ENCODE results near the gene EIF3F.

Gene EIF3F

DNA sequence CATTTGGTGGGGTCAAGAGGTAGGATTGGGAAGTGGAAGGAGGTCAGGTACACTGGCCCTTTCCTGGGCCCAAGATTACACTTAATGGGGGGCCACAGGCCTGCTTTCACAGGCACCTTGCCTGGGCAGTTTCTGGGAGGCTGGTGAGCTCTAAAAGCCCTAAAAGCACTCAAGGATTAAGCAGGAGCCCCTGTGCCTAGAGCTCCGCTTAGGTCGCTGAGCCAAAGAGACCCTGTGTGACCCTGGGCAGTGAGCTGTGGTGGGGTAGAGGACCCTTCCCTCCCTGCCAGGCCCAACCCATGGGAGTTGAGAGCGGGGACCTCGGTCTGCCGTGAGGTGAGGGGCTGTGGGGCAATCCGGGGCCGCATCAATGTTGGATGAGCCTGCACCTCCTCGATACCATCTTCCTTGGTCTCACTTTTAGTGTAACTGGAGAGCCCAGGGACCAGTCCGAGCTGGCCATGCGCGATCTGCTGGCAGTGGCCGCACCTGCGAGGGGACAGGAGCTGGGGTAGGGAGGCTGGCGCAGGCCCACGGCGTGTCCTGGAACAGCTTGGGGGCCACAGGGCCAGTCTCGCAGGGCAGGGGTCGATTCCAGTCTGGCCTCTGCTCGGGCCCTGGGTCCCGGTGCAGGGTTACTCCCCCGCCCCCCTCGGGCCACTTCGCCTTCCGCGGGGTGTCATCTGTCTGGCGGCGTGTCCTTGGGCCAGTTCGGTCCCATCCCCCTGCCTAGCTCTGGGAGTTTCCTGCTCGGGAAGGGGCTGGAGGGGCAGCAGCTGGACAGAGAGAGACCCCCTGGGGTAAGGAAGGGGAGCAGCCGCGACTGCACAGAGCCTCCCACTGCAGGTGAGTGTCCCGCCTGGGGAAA, 44.3 kb downstream of the EIF3F start:
- in situ Hi-C loops (cut with HindIII; ENCODE audit: low pct_unique_long_range_greater_than_20kb, low sequenced_read_pairs) = no loop called here
- TF ChIP-seq JUND (IDR thresholded peaks at IDR 0.05; ENCODE audit: low read depth) = no peak
- DNase-seq (ENCODE audit: low read depth in 1 of 2, low spot score in 1 of 2) = no peak

- no peak for TF ChIP-seq JUND (IDR thresholded peaks at IDR 0.05; ENCODE audit: low read depth)
- no peak for DNase-seq (ENCODE audit: low read depth in 1 of 2, low spot score in 1 of 2)
- in situ Hi-C loops (cut with HindIII; ENCODE audit: low pct_unique_long_range_greater_than_20kb, low sequenced_read_pairs) = no loop called here
Measured at GRCh38 chr11:8032122-8032521, 45.0 kb downstream of the EIF3F start.

- TF ChIP-seq JUND (IDR thresholded peaks at IDR 0.05; ENCODE audit: low read depth) = no peak
- no peak for DNase-seq (ENCODE audit: low read depth in 1 of 2, low spot score in 1 of 2)
- in situ Hi-C loops (cut with HindIII; ENCODE audit: low pct_unique_long_range_greater_than_20kb, low sequenced_read_pairs) = no loop called here
Measured at GRCh38 chr11:8032576-8033304, 45.6 kb downstream of the EIF3F start.

- in situ Hi-C loops (cut with HindIII; ENCODE audit: low pct_unique_long_range_greater_than_20kb, low sequenced_read_pairs) = no loop called here
- DNase-seq (ENCODE audit: low read depth in 1 of 2, low spot score in 1 of 2) = peak; percentile 51 to 61
- no peak for TF ChIP-seq JUND (IDR thresholded peaks at IDR 0.05; ENCODE audit: low read depth)
Measured at GRCh38 chr11:8033305-8034105, 46.4 kb downstream of the EIF3F start.

- in situ Hi-C loops (cut with HindIII; ENCODE audit: low pct_unique_long_range_greater_than_20kb, low sequenced_read_pairs) = no loop called here
- no peak for TF ChIP-seq JUND (IDR thresholded peaks at IDR 0.05; ENCODE audit: low read depth)
- DNase-seq (ENCODE audit: low read depth in 1 of 2, low spot score in 1 of 2) = no peak
Measured at GRCh38 chr11:8034106-8034585, 47.0 kb downstream of the EIF3F start.

- no peak for DNase-seq (ENCODE audit: low read depth in 1 of 2, low spot score in 1 of 2)
- in situ Hi-C loops (cut with HindIII; ENCODE audit: low pct_unique_long_range_greater_than_20kb, low sequenced_read_pairs) = no loop called here
- TF ChIP-seq JUND (IDR thresholded peaks at IDR 0.05; ENCODE audit: low read depth) = no peak
Measured at GRCh38 chr11:8034604-8035190, 47.6 kb downstream of the EIF3F start.

DNA sequence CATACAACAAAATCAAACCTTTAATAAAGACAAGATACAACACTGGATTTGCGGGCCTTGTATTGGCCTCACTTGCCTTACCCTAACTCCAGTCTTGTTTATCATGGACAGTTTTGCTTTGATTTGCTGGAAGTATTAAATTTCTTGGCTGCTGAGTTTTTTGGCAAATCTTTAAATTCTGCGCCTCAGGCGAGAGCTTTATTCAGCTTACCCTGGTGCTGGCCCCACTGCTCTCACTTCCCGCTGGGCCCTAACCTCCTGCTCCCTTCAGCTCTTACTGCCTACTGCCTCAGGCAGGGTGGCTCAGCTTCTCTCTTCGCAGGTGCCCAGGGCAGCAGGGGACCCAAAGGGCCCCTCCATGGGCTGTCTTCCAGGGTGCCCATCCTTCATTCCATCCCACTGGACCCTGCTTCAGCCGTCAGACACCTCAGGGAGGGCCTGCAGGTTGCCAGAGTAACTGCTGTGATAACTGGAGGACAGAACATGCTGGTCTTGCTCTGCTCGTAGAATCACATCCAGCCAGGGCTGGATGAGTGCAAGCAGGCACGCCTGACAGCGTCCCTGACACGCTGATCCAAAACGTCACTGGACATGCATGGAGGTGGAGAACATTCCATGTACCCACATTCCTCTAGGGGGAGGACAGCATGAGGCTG, 48.2 kb downstream of the EIF3F start:
- in situ Hi-C loops (cut with HindIII; ENCODE audit: low pct_unique_long_range_greater_than_20kb, low sequenced_read_pairs) = no loop called here
- no peak for TF ChIP-seq JUND (IDR thresholded peaks at IDR 0.05; ENCODE audit: low read depth)

DNA sequence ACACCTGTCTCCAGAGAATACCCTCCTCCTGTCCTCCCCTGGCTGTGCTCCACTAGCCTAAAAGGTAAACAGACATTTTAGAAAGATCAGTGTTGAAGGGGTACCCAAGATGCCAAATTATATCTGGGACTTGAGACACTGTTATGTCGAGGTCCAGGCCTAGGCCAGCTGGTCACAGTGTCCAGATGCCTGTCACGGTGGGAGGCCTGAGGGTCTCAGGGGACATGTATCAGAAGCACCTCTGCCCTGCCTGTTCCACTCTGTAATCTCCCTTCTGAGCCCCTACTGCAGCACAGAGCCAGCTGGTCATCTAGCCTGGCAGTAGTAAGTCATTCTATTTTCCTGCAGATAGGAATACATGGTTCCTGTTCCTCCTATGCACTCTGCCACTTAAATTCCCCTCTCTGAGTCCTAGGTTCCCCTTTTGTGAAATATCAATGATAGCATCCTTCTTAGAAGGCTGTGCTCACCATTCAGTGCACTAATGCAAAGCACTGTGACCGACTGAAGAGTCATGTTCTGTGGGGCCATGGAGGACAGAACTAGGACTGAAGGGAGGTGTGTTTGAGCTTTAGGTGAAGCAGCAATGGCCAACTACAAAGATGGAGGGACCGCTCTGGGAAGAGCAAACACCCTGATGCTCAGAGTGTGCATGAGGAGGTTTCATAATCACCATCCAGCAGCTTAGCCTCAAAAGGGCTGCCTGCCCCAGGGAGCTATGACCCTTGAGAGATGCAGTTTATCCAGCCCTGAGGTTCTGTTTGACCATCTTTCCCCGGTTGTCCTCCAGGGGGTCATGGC, 49.1 kb downstream of the EIF3F start:
- DNase-seq (ENCODE audit: low read depth in 1 of 2, low spot score in 1 of 2) = no peak
- in situ Hi-C loops (cut with HindIII; ENCODE audit: low pct_unique_long_range_greater_than_20kb, low sequenced_read_pairs) = no loop called here

More for the DNA sequence above, 48.2 kb downstream of the EIF3F start:
- DNase-seq (ENCODE audit: low read depth in 1 of 2, low spot score in 1 of 2) = no peak

GRCh38 chr11:8036986-8037385, 49.8 kb downstream of the EIF3F start:
- no peak for TF ChIP-seq JUND (IDR thresholded peaks at IDR 0.05; ENCODE audit: low read depth)
- in situ Hi-C loops (cut with HindIII; ENCODE audit: low pct_unique_long_range_greater_than_20kb, low sequenced_read_pairs) = no loop called here
- DNase-seq (ENCODE audit: low read depth in 1 of 2, low spot score in 1 of 2) = no peak

More for the DNA sequence above, 49.1 kb downstream of the EIF3F start:
- TF ChIP-seq JUND (IDR thresholded peaks at IDR 0.05; ENCODE audit: low read depth) = no peak

GRCh38 chr11:8038393-8038792, 51.3 kb downstream of the EIF3F start:
- no peak for TF ChIP-seq JUND (IDR thresholded peaks at IDR 0.05; ENCODE audit: low read depth)
- no peak for DNase-seq (ENCODE audit: low read depth in 1 of 2, low spot score in 1 of 2)
- in situ Hi-C loops (cut with HindIII; ENCODE audit: low pct_unique_long_range_greater_than_20kb, low sequenced_read_pairs) = no loop called here

Data from T47D (cell line).